ENCODE data around the gene C12orf60. TPM values are rescaled to one million over a fixed set of nuclear protein-coding genes. Genes with fewer than 3 reads are reported as not detected.

Gene C12orf60
- polyA plus RNA-seq, 3 donors = 0.11 to 0.46 TPM; not detected in 1

GRCh38 chr12:14854586-14855183 is 51.2 kb downstream of the C12orf60 start:
- DNase-seq = no peak
- Histone ChIP-seq H3K4me3 (replicated peaks in 1 of 3; ENCODE audit: low read depth in 2 of 3, low read length in 3 of 3) (no peak overlapping the region), H3K9ac (ENCODE audit: insufficient read depth, low read length, poor library complexity, severe bottlenecking) (no peak overlapping the region), H4K20me1 (ENCODE audit: insufficient read depth, low read length) (no peaks in the 10 kb centered on the region), H2AFZ (ENCODE audit: insufficient read depth, low read depth, low read length, poor library complexity, severe bottlenecking) (no peak overlapping the region), H3K36me3 (replicated peaks in 1 of 2; ENCODE audit: control insufficient read depth in 1 of 2, insufficient read depth in 2 of 2, low read length in 2 of 2) (no peaks in the 10 kb centered on the region), H3K4me2 (replicated peaks; ENCODE audit: extremely low read depth, low read length, poor library complexity, severe bottlenecking) (no peak overlapping the region), H3K27ac (ENCODE audit: low read depth in 1 of 2, low read length in 2 of 2) (no peak overlapping the region), H3K9me3 (replicated peaks in 1 of 2; ENCODE audit: control insufficient read depth in 1 of 2, insufficient read depth in 1 of 2, low read length in 2 of 2) (no peaks in the 10 kb centered on the region), H3K79me2 (ENCODE audit: insufficient read depth, low read length) (no peaks in the 10 kb centered on the region), H3K27me3 (ENCODE audit: control insufficient read depth in 2 of 2, insufficient read depth in 2 of 2, low read length in 2 of 2) (no peaks in the 10 kb centered on the region), H3K4me1 (ENCODE audit: control insufficient read depth in 1 of 2, insufficient read depth in 2 of 2, low read length in 2 of 2) (no peaks in the 10 kb centered on the region)
- intact Hi-C loops (cut with micrococcal nuclease) = no loop called here
- Mint-ChIP-seq H3K4me3 (no peak overlapping the region), H3K4me1 (no peaks in the 10 kb centered on the region), H3K27ac (no peak overlapping the region), H3K36me3 (no peaks in the 10 kb centered on the region), H3K27me3 (ENCODE audit: low read depth in 3 of 3) (peaks cover 0 to 2% (median 2%) of the 10 kb centered on the region in 3 donors), H3K9me3 (peaks cover 1 to 13% (median 10%) of the 10 kb centered on the region in 7 donors)
- 80% methylated on average over 2 of the region's 6 CpGs for WGBS (ENCODE audit: insufficient coverage)
- no peak for TF ChIP-seq CTCF (IDR thresholded peaks at IDR 0.05)

- intact Hi-C loops (cut with micrococcal nuclease) = no loop called here
- H3K9me3 Mint-ChIP-seq = peaks cover 13 to 33% (median 26%) of the 10 kb centered on the region in 7 donors
- H2AFZ ChIP-seq (ENCODE audit: insufficient read depth, low read depth, low read length, poor library complexity, severe bottlenecking) = no peak overlapping the region
These were observed 55.0 kb downstream of the C12orf60 start for GRCh38 chr12:14858513-14858912.

More at GRCh38 chr12:14858513-14858912, 55.0 kb downstream of the C12orf60 start:
- no peak overlapping the region for H3K27ac Mint-ChIP-seq
- no peak overlapping the region for H3K27ac ChIP-seq (ENCODE audit: low read depth in 1 of 2, low read length in 2 of 2)
- no peak for DNase-seq
- no peak overlapping the region for H3K9ac ChIP-seq (ENCODE audit: insufficient read depth, low read length, poor library complexity, severe bottlenecking)
- no peaks in the 10 kb centered on the region for H3K36me3 ChIP-seq (replicated peaks in 1 of 2; ENCODE audit: control insufficient read depth in 1 of 2, insufficient read depth in 2 of 2, low read length in 2 of 2)
- 100% methylated on average over 1 of the region's 1 CpG for WGBS (ENCODE audit: insufficient coverage)
- H3K36me3 Mint-ChIP-seq = no peaks in the 10 kb centered on the region
- no peaks in the 10 kb centered on the region for H3K4me1 Mint-ChIP-seq
- no peak overlapping the region for H3K4me3 Mint-ChIP-seq
- peaks cover 5 to 7% of the 10 kb centered on the region in 2 donors for H3K9me3 ChIP-seq (replicated peaks in 1 of 2; ENCODE audit: control insufficient read depth in 1 of 2, insufficient read depth in 1 of 2, low read length in 2 of 2)
- H3K79me2 ChIP-seq (ENCODE audit: insufficient read depth, low read length) = no peaks in the 10 kb centered on the region
- H3K27me3 Mint-ChIP-seq (ENCODE audit: low read depth in 3 of 3) = no peaks in the 10 kb centered on the region
- no peak overlapping the region for H3K4me3 ChIP-seq (replicated peaks in 1 of 3; ENCODE audit: low read depth in 2 of 3, low read length in 3 of 3)
- TF ChIP-seq CTCF (IDR thresholded peaks at IDR 0.05) = no peak
- no peak overlapping the region for H3K4me2 ChIP-seq (replicated peaks; ENCODE audit: extremely low read depth, low read length, poor library complexity, severe bottlenecking)
- H4K20me1 ChIP-seq (ENCODE audit: insufficient read depth, low read length) = no peaks in the 10 kb centered on the region
- no peaks in the 10 kb centered on the region for H3K4me1 ChIP-seq (ENCODE audit: control insufficient read depth in 1 of 2, insufficient read depth in 2 of 2, low read length in 2 of 2)
- H3K27me3 ChIP-seq (ENCODE audit: control insufficient read depth in 2 of 2, insufficient read depth in 2 of 2, low read length in 2 of 2) = no peaks in the 10 kb centered on the region

Data from CD14-positive monocyte (primary cell).